Nephron (organoid): ENCODE measurements around the gene CDC7.

Source experiments
- H3K27ac Mint-ChIP-seq, 3 experiments: 2 replicates each; pipeline ENCODE4 v1.8.0; 2020; ENCODE audit warnings: mixed read lengths in 3 of 3, mild to moderate bottlenecking in 2 of 3, moderate library complexity in 1 of 3
- H3K27me3 Mint-ChIP-seq: 2 replicates; pipeline ENCODE4 v1.8.0; 2021; ENCODE audit warnings: low read depth, mild to moderate bottlenecking, moderate library complexity, mixed read lengths
- H3K36me3 Mint-ChIP-seq: 2 replicates; pipeline ENCODE4 v1.8.0; 2020; ENCODE audit warnings: low read depth, mixed read lengths
- H3K4me1 Mint-ChIP-seq: 2 replicates; pipeline ENCODE4 v1.8.0; 2020; ENCODE audit warnings: mixed read lengths
- H3K4me3 Mint-ChIP-seq, 3 experiments: 2 replicates each; pipeline ENCODE4 v1.8.0; 2020; ENCODE audit warnings: mild to moderate bottlenecking in 3 of 3, mixed read lengths in 3 of 3, moderate library complexity in 2 of 3
- H3K9me3 Mint-ChIP-seq: 2 replicates; pipeline ENCODE4 v1.8.0; 2020; ENCODE audit warnings: mixed read lengths
- TF ChIP-seq, protein P1 (sequence below), 3 experiments: fragments of 200-600 bp; sonication (generic); IDR thresholded peaks; one replicate each; pipeline ENCODE4 v1.5.0; 2021; ENCODE audit warnings: antibody characterized with exemption in 3 of 3; ENCODE audit not compliant: unreplicated experiment in 3 of 3

Gene CDC7

GRCh38 chr1:91552596-91552995 is 51.9 kb downstream of the CDC7 start:
- no peaks in the 10 kb centered on the region for H3K36me3 Mint-ChIP-seq
- no peak overlapping the region for H3K4me3 Mint-ChIP-seq
- TF ChIP-seq, protein P1, sequence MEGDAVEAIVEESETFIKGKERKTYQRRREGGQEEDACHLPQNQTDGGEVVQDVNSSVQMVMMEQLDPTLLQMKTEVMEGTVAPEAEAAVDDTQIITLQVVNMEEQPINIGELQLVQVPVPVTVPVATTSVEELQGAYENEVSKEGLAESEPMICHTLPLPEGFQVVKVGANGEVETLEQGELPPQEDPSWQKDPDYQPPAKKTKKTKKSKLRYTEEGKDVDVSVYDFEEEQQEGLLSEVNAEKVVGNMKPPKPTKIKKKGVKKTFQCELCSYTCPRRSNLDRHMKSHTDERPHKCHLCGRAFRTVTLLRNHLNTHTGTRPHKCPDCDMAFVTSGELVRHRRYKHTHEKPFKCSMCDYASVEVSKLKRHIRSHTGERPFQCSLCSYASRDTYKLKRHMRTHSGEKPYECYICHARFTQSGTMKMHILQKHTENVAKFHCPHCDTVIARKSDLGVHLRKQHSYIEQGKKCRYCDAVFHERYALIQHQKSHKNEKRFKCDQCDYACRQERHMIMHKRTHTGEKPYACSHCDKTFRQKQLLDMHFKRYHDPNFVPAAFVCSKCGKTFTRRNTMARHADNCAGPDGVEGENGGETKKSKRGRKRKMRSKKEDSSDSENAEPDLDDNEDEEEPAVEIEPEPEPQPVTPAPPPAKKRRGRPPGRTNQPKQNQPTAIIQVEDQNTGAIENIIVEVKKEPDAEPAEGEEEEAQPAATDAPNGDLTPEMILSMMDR (IDR thresholded peaks at IDR 0.05; ENCODE audit: unreplicated experiment in 3 of 3) = no peak
- H3K27ac Mint-ChIP-seq = no peak overlapping the region
- H3K9me3 Mint-ChIP-seq = no peaks in the 10 kb centered on the region
- no peaks in the 10 kb centered on the region for H3K27me3 Mint-ChIP-seq
- peaks cover 23% of the 10 kb centered on the region for H3K4me1 Mint-ChIP-seq

GRCh38 chr1:91553177-91553591 is 52.5 kb downstream of the CDC7 start:
- Mint-ChIP-seq H3K27ac (no peak overlapping the region), H3K4me1 (peaks cover 23% of the 10 kb centered on the region), H3K4me3 (no peak overlapping the region), H3K9me3 (no peaks in the 10 kb centered on the region), H3K36me3 (no peaks in the 10 kb centered on the region), H3K27me3 (no peaks in the 10 kb centered on the region)
- TF ChIP-seq, protein P1 (IDR thresholded peaks at IDR 0.05; ENCODE audit: unreplicated experiment in 3 of 3) = no peak

GRCh38 chr1:91555074-91555730 is 54.6 kb downstream of the CDC7 start:
- Mint-ChIP-seq H3K4me1 (peaks cover 18% of the 10 kb centered on the region), H3K4me3 (no peak overlapping the region), H3K36me3 (no peaks in the 10 kb centered on the region), H3K27me3 (no peaks in the 10 kb centered on the region), H3K9me3 (no peaks in the 10 kb centered on the region), H3K27ac (peak overlapping the region; percentile 52 to 80 (median 56))
- TF ChIP-seq, protein P1 (IDR thresholded peaks at IDR 0.05; ENCODE audit: unreplicated experiment in 3 of 3) = peak in 2 of 3 experiments; percentile 25 to 38

DNA sequence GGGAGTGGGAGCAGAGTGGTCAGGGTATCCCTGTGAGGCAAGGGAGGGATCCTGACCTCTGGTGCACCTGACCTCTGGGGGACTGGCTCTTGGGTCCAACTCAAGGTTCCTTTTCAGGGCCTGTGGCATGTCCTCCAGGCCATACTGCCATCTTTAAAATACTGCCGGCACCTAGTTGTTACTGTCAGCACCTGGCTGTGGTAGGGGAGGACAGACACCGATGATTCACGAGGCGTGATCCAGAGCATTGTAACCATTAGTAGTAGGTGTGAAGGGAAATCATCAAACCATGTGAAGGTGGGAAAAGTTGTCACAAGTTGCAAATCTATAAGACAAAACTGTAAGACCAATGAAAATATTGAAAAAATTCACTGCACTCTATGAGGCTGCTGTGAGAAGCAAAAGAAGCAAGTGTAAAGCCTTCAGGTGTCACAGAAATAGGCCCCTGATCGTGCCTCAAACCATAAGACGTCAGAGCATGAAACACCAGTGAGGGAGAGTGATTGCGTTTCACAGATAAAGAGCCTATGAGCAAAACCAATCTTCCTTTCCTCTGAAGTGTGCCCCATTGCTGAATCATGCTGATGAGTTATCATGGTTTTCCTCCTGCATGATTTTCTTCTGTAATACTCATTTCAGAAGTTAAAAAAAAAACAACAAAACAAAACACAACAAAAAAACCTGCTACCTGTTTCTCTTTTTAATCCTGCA is 55.3 kb downstream of the CDC7 start:
- TF ChIP-seq, protein P1 (IDR thresholded peaks at IDR 0.05; ENCODE audit: unreplicated experiment in 3 of 3) = no peak
- Mint-ChIP-seq H3K27ac (peak overlapping the region in 2 of 3 experiments; percentile 52 to 80), H3K27me3 (no peaks in the 10 kb centered on the region), H3K9me3 (no peaks in the 10 kb centered on the region), H3K4me3 (no peak overlapping the region), H3K4me1 (peaks cover 18% of the 10 kb centered on the region), H3K36me3 (no peaks in the 10 kb centered on the region)

DNA sequence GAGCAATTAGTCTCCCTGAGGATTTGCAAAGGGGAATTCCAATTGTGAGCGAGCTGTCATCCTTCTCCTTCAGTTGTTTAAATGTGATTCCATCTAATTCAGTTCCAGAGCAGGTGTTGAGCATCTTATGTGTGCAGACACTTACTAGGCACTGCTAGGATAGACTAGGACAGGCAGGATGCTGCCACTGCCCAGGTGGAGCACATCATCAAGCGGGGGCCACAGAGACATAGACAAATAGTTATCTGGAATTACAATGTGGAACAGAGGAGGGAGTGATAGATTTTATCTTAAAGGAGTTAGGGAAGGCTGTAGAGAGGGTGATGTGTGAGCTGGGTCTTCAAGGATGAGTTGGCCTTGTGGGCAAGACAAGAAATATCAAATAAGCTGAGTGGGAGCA is 55.9 kb downstream of the CDC7 start:
- Mint-ChIP-seq H3K4me1 (peaks cover 22% of the 10 kb centered on the region), H3K9me3 (no peaks in the 10 kb centered on the region), H3K27me3 (no peaks in the 10 kb centered on the region), H3K27ac (peak overlapping the region in 2 of 3 experiments; percentile 6 to 12), H3K36me3 (no peaks in the 10 kb centered on the region), H3K4me3 (no peak overlapping the region)
- TF ChIP-seq, protein P1 (IDR thresholded peaks at IDR 0.05; ENCODE audit: unreplicated experiment in 3 of 3) = no peak
